Lower leg skin (tissue), 3 donors: ENCODE results near the gene KCNT1.

Experiments
- CTCF ChIP-seq, 3 donors: fragments of 450-650 bp; IDR thresholded peaks; one replicate each; pipeline ENCODE4 v1.5.1; 2016; ENCODE audit warnings: antibody characterized with exemption in 3 of 3, mild to moderate bottlenecking in 3 of 3, moderate library complexity in 2 of 3
- POLR2A ChIP-seq, 2 donors: fragments of 450-650 bp; IDR thresholded peaks; one replicate each; pipeline ENCODE4 v1.6.1; 2016 to 2017; ENCODE audit warnings: antibody characterized with exemption in 2 of 2, mild to moderate bottlenecking in 1 of 2, moderate library complexity in 1 of 2

- TF ChIP-seq POLR2A (IDR thresholded peaks at IDR 0.05): no peak
- TF ChIP-seq CTCF (IDR thresholded peaks at IDR 0.05): no peak
Measured at GRCh38 chr9:135811801-135812200, 109.8 kb downstream of the KCNT1 start.
